DOHH2 (cell line): ENCODE data around the gene MPPED2.

Experiments
- H3F3A ChIP-seq: fragments of 200-600 bp; sonication (generic), shearing (Covaris generic); 2 replicates; pipeline ENCODE4 v1.6.0; 2016; ENCODE audit warnings: antibody characterized with exemption, mild to moderate bottlenecking; ENCODE audit not compliant: control insufficient read depth, insufficient read depth
- H3K27ac ChIP-seq: fragments of 200-600 bp; sonication (generic); 2 replicates; pipeline ENCODE4 v1.5.1; 2014; ENCODE audit warnings: low read depth, mild to moderate bottlenecking, low read length, moderate library complexity
- H3K27me3 ChIP-seq: fragments of 200-600 bp; sonication (generic); 2 replicates; pipeline ENCODE4 v1.6.1; 2014; ENCODE audit warnings: mild to moderate bottlenecking, low read length, mixed read lengths; ENCODE audit not compliant: control insufficient read depth
- H3K36me3 ChIP-seq: fragments of 200-600 bp; sonication (generic); 2 replicates; pipeline ENCODE4 v1.6.1; 2014; ENCODE audit warnings: mild to moderate bottlenecking, low read length, moderate library complexity, mixed read lengths; ENCODE audit not compliant: control insufficient read depth
- H3K4me1 ChIP-seq: fragments of 200-600 bp; sonication (generic); 2 replicates; pipeline ENCODE4 v1.6.1; 2014; ENCODE audit warnings: mild to moderate bottlenecking, low read length, mixed read lengths; ENCODE audit not compliant: control insufficient read depth
- H3K4me2 ChIP-seq: fragments of 200-600 bp; sonication (generic); 2 replicates; pipeline ENCODE4 v1.6.0; 2014; ENCODE audit warnings: mild to moderate bottlenecking, low read length, moderate library complexity
- H3K4me3 ChIP-seq: fragments of 200-600 bp; sonication (generic); 2 replicates; pipeline ENCODE4 v1.5.1; 2014; ENCODE audit warnings: mild to moderate bottlenecking, low read length, mixed read lengths
- H3K79me2 ChIP-seq: fragments of 200-600 bp; sonication (generic); 2 replicates; pipeline ENCODE4 v1.6.1; 2014; ENCODE audit warnings: mild to moderate bottlenecking, low read length, mixed read lengths; ENCODE audit not compliant: control insufficient read depth
- H3K9me2 ChIP-seq: fragments of 200-600 bp; sonication (generic); replicated peaks from 2 replicates; pipeline ENCODE4 v1.6.1; 2014; ENCODE audit warnings: mild to moderate bottlenecking, low read length, mixed read lengths; ENCODE audit not compliant: control insufficient read depth
- H3K9me3 ChIP-seq: fragments of 200-600 bp; sonication (generic); 2 replicates; pipeline ENCODE4 v1.6.1; 2014; ENCODE audit warnings: antibody characterized with exemption, low read length, mixed read lengths; ENCODE audit not compliant: control insufficient read depth, insufficient read depth
- H4K20me1 ChIP-seq: fragments of 200-600 bp; sonication (generic); 2 replicates; pipeline ENCODE4 v1.6.0; 2014; ENCODE audit warnings: low read depth, mild to moderate bottlenecking, antibody characterized with exemption, low read length, moderate library complexity; ENCODE audit not compliant: control insufficient read depth, insufficient read depth
- EZH2phosphoT487 ChIP-seq: fragments of 200-600 bp; sonication (generic); IDR thresholded peaks from 2 replicates; pipeline ENCODE4 v1.6.1; 2017; ENCODE audit warnings: borderline replicate concordance, mild to moderate bottlenecking, antibody characterized with exemption, low read length, moderate library complexity, mixed read lengths
- TF ChIP-seq, protein P1 (sequence below): fragments of 200-600 bp; sonication (generic); IDR thresholded peaks from one replicate; pipeline ENCODE4 v1.5.1; 2014; ENCODE audit warnings: antibody characterized with exemption, mild to moderate bottlenecking, low read depth, low read length; ENCODE audit not compliant: poor library complexity, severe bottlenecking

The MPPED2 gene

DNA sequence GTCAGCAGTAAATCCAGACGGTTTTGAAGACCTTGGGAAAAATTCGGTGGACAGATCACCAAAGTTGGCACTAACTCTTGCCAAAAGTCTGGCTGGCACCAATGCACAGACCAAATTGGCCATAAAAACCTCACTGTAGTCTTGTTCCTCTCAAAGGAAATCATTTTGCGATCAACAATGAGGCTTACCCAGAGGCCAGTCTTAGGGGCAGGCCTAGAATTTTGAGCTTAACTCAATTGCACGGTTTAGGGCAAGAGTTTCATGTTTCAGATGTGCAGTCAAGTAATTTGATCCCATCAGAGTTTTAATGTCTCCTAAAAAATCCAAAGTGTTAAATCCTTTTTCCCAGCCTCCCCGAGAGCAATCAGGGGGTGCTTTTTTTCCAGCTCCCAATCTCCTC is 19.0 kb downstream of the MPPED2 start:
- Histone ChIP-seq H3K9me3 (no peaks in the 10 kb centered on the region), H3F3A (no peaks in the 10 kb centered on the region), H4K20me1 (no peaks in the 10 kb centered on the region), H3K4me3 (no peak overlapping the region), H3K27me3 (no peaks in the 10 kb centered on the region), H3K27ac (no peak overlapping the region), H3K4me2 (no peak overlapping the region), H3K4me1 (no peaks in the 10 kb centered on the region), H3K79me2 (no peaks in the 10 kb centered on the region), H3K9me2 (no peaks in the 10 kb centered on the region), H3K36me3 (no peaks in the 10 kb centered on the region)
- no peak for TF ChIP-seq EZH2phosphoT487
- TF ChIP-seq, protein P1, sequence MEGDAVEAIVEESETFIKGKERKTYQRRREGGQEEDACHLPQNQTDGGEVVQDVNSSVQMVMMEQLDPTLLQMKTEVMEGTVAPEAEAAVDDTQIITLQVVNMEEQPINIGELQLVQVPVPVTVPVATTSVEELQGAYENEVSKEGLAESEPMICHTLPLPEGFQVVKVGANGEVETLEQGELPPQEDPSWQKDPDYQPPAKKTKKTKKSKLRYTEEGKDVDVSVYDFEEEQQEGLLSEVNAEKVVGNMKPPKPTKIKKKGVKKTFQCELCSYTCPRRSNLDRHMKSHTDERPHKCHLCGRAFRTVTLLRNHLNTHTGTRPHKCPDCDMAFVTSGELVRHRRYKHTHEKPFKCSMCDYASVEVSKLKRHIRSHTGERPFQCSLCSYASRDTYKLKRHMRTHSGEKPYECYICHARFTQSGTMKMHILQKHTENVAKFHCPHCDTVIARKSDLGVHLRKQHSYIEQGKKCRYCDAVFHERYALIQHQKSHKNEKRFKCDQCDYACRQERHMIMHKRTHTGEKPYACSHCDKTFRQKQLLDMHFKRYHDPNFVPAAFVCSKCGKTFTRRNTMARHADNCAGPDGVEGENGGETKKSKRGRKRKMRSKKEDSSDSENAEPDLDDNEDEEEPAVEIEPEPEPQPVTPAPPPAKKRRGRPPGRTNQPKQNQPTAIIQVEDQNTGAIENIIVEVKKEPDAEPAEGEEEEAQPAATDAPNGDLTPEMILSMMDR: no peak

DNA sequence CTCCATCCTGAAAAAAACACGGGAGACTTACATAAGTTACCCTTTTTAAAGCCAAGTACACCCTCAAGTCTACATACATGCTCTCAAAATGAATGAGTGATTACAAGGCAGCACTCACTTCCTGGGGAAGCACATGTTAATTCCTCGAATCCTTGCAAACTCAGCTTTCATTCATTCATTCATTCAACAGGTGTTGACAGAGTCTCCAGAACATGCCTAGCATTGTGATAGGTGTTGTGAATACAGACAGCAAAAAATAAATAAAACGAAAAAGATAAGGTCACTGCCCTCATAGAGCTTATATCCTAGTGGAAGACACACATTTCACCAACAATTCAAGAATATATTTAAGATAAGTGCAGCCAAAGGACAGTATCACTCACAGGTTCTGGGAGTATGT is 19.7 kb downstream of the MPPED2 start:
- H3F3A ChIP-seq: no peaks in the 10 kb centered on the region
- no peaks in the 10 kb centered on the region for H3K9me2 ChIP-seq
- no peak overlapping the region for H3K4me2 ChIP-seq
- H3K4me1 ChIP-seq: no peaks in the 10 kb centered on the region
- no peak overlapping the region for H3K4me3 ChIP-seq
- no peak for TF ChIP-seq EZH2phosphoT487
- TF ChIP-seq, protein P1: no peak
- H4K20me1 ChIP-seq: no peaks in the 10 kb centered on the region
- H3K27ac ChIP-seq: no peak overlapping the region
- no peaks in the 10 kb centered on the region for H3K27me3 ChIP-seq
- no peaks in the 10 kb centered on the region for H3K79me2 ChIP-seq
- H3K9me3 ChIP-seq: no peaks in the 10 kb centered on the region
- H3K36me3 ChIP-seq: no peaks in the 10 kb centered on the region

DNA sequence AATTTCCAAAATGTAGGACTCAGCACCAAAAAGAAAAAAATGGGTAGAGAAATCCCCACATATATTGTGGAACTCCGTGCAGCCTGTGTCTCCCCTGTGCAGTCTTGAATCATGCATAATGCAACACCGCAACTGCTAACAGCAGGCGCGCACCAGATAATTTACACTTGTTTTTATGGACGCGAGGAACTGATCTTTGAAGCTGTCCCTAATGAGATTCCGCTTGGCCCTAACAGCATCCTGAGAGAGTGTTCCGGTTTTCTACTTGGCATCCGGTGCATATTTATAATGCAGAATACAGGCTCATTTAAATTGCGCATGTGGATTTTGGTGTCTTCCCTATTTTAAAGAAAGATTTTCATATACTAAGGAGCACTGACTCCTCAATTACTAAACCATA is 21.1 kb downstream of the MPPED2 start:
- no peak for TF ChIP-seq EZH2phosphoT487
- TF ChIP-seq, protein P1: no peak
- Histone ChIP-seq H3K9me2 (no peaks in the 10 kb centered on the region), H3K4me1 (no peaks in the 10 kb centered on the region), H4K20me1 (no peaks in the 10 kb centered on the region), H3F3A (no peaks in the 10 kb centered on the region), H3K79me2 (no peaks in the 10 kb centered on the region), H3K4me2 (no peak overlapping the region), H3K27ac (no peak overlapping the region), H3K27me3 (no peaks in the 10 kb centered on the region), H3K9me3 (no peaks in the 10 kb centered on the region), H3K36me3 (no peaks in the 10 kb centered on the region), H3K4me3 (no peak overlapping the region)
